Effector CD4-positive, alpha-beta T cell (primary cell): Measurements from ENCODE around the gene HSPG2.

ENCODE experiments used
- DNase-seq: peaks from one replicate; pipeline ENCODE4 v3.0.0-alpha.2; 2020

The HSPG2 gene

DNA sequence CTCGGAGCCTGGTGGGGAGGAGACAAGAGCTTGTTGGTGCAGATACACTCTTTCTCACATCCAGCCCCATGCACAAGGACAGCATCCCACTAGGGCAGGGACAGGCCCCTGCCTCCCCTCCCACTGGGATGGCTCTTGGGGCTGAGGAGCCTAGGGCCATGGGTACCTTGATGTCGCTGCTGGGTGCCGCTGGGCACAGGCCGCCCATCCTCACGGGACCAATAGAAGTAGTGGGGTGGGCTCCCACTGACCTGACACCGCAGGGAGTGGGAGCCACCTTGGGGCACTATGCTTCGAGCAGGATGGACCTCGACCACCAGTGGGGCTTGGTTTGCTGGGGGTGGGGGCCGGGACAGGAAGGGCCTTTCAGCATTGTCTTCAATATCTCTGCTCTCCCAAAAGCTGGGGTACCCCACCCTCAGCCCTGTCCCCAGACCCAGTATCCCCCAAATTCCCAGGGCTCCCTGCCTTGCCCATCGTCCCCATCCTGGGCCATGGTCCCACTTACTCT, 77.4 kb downstream of the HSPG2 start:
- no peak for DNase-seq

DNA sequence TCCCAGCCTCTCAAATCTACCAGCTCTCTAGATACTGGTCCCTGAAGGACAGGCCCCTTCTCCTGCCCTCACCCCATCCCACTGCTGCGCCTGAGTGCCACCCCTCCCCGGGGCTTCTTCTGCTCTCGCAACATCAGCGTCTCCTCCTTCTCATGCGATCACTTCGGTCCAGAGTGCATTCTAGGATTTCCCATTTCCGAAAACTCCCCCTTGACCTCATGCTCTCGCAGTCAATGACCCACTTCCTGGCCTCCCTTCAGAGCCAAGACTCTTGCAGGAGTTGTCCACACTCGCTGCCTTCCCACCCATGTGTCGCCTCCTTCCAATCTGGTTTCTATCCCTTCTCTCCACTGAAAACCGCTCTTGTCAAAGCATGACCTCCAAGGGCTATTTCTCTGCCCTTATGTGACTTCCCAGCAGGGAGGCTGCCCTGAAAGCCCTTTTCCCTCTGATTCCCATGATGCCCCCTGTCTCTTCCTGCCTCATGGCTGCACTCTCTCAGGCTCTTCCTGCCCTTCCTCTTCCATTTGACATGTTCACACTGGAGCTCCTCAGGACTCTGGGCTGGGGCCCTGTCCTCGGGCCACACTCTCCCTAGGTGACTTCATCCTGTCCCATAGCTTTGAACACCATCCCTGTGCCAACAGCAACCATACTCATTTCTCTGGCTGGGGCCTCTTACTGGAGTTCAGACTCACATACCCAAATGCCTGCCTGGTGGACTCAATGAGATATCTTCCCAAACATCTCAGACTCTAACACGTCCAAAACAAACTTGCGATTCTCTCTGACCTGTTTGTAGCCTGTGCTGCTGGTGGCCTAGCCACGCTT, 79.1 kb downstream of the HSPG2 start:
- DNase-seq = no peak

DNA sequence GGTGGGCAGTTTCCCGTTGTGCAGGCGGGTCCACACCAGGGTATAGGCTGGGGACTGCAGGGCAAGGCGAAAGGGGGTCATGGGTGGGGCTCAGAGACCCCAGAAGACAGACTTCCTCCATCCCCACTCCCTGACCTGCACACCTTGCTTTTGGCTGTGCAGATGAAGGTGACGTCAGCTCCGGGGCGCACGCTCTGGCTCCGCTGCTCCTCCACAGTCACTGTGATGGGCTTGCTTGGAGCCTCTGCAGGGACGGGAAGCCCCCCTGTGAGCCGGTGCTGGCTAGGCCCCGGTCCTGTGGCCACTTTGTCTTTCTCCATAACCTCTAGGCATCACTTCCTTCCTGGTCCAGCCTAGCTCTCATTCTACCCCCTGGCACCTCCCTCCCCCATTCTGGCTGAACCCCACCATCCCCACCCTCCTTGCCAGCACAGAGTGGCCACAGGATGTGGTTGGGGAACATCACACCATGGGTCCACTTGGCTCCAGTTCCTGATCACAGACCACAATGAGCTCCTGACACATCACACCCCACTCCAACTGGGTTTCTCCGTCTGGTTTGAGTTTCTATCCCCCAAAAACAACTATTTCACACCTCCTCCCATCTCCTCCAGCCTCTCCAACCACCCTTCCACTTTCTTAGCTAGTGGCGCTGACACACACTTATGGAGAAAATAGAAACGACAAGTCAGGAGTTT, 79.8 kb downstream of the HSPG2 start:
- no peak for DNase-seq

GRCh38 chr1:21855257-21856096, 81.6 kb downstream of the HSPG2 start:
- no peak for DNase-seq

- no peak for DNase-seq
Measured at GRCh38 chr1:21854751-21855131, 82.4 kb downstream of the HSPG2 start.

- no peak for DNase-seq
Measured at GRCh38 chr1:21854090-21854750, 82.9 kb downstream of the HSPG2 start.

- no peak for DNase-seq
Measured at GRCh38 chr1:21853131-21853427, 84.0 kb downstream of the HSPG2 start.

DNA sequence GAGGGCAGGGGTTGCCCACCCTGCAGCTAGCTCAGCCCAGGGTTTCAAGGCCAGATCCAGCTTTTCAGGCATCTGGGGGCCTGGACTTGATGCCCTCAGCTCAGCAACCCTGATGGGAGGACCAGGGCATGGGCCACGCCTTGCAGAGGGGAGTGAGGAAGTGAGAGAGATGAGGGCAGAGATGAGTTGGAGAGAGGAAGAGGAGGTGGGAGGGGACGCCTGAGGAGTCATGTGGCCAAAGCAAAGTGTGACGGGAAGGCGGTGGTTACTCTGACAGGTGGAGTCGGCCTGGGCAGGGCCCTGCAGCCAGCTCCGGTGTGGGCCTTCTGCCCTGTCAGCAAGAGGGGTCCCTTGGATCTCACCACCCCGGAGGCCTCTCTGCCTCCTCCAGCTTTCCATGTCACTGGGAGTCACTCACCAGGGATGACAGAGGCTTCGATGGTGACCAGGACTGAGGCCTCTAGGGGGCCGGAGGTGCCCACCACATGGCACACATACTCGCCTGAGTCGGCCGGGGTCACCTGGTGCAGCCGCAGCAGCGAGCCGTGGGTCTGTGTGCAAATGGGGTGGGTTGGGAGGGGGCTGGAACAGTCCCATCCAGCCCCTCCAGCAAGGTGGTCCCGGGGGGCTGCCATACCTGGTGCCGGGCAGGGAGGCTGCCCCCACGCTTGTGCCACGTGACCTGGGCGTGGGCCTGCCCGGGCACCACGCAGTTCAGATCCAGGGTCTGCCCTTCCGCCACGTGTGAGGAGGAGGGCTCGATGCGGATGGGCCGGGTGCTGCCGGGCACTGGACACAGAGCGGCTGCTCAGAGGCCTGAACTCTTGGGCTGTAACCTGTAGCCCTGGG, 84.6 kb downstream of the HSPG2 start:
- no peak for DNase-seq

- DNase-seq = no peak
Measured at GRCh38 chr1:21851430-21852250, 85.5 kb downstream of the HSPG2 start.

DNA sequence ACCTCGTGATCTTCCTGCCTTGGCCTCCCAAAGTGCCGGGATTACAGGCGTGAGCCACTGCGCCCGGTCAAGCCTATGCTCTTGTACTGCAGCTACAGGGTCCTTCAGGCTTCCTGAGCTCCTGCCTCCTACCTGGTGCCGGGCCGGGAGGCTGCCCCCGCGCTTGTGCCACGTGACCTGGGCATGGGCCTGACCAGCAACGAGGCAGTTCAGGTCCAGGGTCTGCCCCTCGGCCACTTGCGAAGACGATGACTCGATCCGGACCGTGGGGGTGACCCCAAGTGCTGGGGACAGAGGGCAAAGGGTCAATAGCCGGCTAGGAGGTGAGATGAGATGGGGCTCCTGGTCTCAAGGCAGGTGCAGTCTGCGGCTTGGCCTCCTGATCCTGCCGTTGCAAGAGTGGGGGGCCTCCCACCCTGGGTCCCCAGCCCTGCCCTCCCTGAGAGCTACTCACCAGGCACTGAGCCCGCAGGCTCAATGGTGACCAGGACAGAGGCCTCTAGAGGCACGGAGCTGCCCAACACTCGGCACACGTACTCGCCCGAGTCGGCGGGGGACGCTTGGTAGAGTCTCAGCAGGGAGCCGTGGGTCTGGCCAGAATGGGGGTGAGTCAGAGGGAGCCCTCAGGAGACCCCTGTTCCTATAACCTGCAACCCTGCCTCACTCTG, 87.1 kb downstream of the HSPG2 start:
- no peak for DNase-seq

- DNase-seq = no peak
Measured at GRCh38 chr1:21848524-21849174, 88.5 kb downstream of the HSPG2 start.

GRCh38 chr1:21847223-21848205, 89.6 kb downstream of the HSPG2 start:
- DNase-seq = no peak

DNA sequence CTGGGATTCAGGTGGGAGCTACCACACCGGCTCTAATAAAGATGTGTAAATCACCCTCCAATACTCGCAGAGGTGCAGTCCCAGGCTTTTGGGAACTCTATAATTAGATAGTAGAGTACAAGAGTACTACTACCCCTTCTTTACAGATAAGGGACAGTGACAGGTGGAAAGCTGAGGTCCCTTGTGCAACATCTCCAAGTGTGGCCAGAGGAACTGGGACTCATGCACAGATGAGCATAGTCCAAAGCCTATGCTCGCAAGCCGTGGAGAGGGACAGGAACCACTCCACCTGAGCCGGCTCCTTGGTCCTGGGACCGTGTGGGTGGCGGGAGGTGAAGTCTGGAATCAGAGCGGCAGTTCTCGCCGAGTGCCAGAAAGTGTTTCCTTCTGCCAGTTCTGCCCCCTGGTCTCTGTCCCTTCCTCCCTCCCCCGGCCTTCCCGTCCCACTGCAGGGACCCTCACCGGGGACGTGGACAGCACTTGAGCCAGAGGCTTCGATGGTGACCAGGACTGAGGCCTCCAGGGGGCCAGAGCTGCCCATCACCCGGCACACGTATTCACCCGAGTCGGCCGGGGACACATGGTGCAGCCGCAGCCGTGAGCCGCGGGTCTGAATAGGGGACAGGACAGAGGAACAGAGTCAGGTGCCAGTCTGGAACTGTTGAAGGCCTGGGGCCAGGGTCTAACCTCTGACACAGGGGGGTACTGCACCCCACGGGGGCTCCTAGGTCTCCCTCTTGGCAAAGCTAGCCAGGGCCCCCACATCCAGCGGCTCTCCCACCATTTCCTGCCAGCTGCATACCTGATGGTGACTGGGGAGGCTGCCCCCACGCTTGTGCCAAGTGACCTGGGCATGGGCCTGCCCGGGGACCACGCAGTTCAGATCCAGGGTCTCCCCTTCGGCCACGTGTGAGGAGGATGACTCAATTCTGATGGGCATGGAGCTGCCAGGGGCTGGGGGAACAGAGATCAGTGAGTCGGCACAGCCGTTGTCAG, 91.2 kb downstream of the HSPG2 start:
- no peak for DNase-seq

DNA sequence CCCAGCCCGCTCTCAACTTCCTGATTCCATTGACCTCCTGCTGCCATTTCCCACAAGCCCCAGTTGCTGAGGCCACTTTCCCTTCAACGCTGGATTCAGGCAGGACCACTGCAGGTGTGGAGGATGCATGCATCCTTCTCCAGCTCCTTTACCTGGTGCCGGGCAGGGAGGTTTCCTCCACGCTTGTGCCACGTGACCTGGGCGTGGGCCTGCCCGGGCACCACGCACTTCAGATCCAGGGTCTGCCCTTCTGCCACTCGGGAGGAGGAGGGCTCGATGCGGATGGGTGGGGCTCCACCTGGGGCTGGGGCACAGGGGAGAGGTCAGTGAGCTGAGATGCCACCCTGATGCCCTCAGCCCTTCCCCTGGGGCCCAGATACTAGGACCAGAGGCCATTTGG, 93.1 kb downstream of the HSPG2 start:
- no peak for DNase-seq

DNA sequence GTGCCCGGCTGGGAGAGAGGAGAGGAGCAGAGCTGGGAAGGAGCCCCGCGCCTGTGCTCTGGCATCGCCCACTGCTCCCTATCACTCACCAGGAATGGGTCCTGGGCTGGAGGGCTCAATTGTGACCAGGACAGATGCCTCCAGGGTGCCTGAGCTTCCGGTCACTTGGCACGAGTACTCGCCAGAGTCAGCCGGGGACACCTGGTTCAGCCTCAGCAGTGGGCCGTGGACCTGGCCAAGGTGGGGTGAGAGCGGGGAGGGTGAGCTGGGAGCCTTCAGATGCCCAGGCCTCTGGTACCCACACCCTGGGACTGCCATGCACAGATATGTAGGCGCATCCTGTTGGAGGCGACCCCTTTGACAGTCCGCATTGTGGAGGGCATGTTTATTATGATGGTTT, 93.9 kb downstream of the HSPG2 start:
- no peak for DNase-seq

GRCh38 chr1:21842606-21843162, 94.4 kb downstream of the HSPG2 start:
- no peak for DNase-seq
